ENCODE data around the gene RNU6-7. TPM values are rescaled to one million over a fixed set of nuclear protein-coding genes. Genes with fewer than 3 reads are reported as not detected.

Gene RNU6-7
- total RNA-seq, 6 experiments from 2014 or later = not detected

DNA sequence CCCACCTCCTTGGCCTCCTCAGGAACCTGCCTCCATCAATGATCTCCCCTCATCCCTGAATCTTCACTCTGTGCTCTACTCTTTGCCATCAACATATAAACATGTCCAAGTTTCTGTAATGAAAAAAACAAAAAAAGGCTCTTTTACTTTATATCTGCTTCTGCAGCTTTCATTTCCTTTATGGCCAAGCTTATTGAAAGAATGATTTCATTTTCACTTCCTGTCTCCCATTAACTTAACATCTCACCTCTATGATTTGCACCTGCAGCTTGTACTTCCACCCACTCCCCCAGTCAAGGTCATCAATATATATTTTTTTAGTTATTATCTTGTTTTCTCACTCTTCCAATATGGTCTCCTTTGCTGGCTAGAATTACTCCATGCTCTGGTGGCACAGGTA, 15.6 kb upstream of the RNU6-7 start:
- no peak for TF ChIP-seq CTCF (IDR thresholded peaks at IDR 0.05)
- TF ChIP-seq POLR2A (IDR thresholded peaks at IDR 0.05) = no peak
- no peak for ATAC-seq
- no peak for DNase-seq

GRCh38 chr14:32189811-32190210, 12.0 kb upstream of the RNU6-7 start:
- Histone ChIP-seq H3K27ac (no peak overlapping the region), H3K27me3 (no peaks in the 10 kb centered on the region), H3K4me3 (no peak overlapping the region), H3K9me3 (no peaks in the 10 kb centered on the region), H3K4me1 (no peaks in the 10 kb centered on the region), H3K36me3 (no peaks in the 10 kb centered on the region)
- intact Hi-C loops (cut with DNase I) = no loop called here
- TF ChIP-seq CTCF (IDR thresholded peaks at IDR 0.05) = no peak
- TF ChIP-seq POLR2A (IDR thresholded peaks at IDR 0.05) = no peak
- no peak for DNase-seq
- no peak for ATAC-seq
- 53% methylated on average over 1 of the region's 1 CpG for WGBS (ENCODE audit: insufficient coverage, low coverage, low lambda C conversion rate, missing lambda C conversion rate)

More for the DNA sequence above, 15.6 kb upstream of the RNU6-7 start:
- Histone ChIP-seq H3K27ac (no peak overlapping the region), H3K36me3 (no peaks in the 10 kb centered on the region), H3K4me1 (no peaks in the 10 kb centered on the region), H3K9me3 (no peaks in the 10 kb centered on the region), H3K27me3 (no peaks in the 10 kb centered on the region), H3K4me3 (no peak overlapping the region)
- intact Hi-C loops (cut with DNase I) = no loop called here

GRCh38 chr14:32190673-32191072, 11.2 kb upstream of the RNU6-7 start:
- Histone ChIP-seq H3K27me3 (no peaks in the 10 kb centered on the region), H3K9me3 (no peaks in the 10 kb centered on the region), H3K27ac (no peak overlapping the region), H3K4me3 (no peak overlapping the region), H3K4me1 (no peaks in the 10 kb centered on the region), H3K36me3 (no peaks in the 10 kb centered on the region)
- ATAC-seq = peak in 3 of 4 donors; percentile 30 to 51 (median 31)
- DNase-seq = no peak
- TF ChIP-seq POLR2A (IDR thresholded peaks at IDR 0.05) = no peak
- no peak for TF ChIP-seq CTCF (IDR thresholded peaks at IDR 0.05)
- intact Hi-C loops (cut with DNase I) = no loop called here
- WGBS (ENCODE audit: insufficient coverage, low coverage, low lambda C conversion rate, missing lambda C conversion rate) = 45% methylated on average over 3 of the region's 3 CpGs

GRCh38 chr14:32192712-32193373, 9.0 kb upstream of the RNU6-7 start:
- intact Hi-C loops (cut with DNase I) = no loop called here
- H3K27ac ChIP-seq = no peak overlapping the region
- H3K9me3 ChIP-seq = no peaks in the 10 kb centered on the region
- no peaks in the 10 kb centered on the region for H3K27me3 ChIP-seq
- H3K4me3 ChIP-seq = no peak overlapping the region
- no peaks in the 10 kb centered on the region for H3K36me3 ChIP-seq
- H3K4me1 ChIP-seq = no peaks in the 10 kb centered on the region
- TF ChIP-seq CTCF (IDR thresholded peaks at IDR 0.05) (no peak), POLR2A (IDR thresholded peaks at IDR 0.05) (no peak)
- WGBS (ENCODE audit: insufficient coverage, low coverage, low lambda C conversion rate, missing lambda C conversion rate) = 82% methylated on average over 2 of the region's 2 CpGs
- ATAC-seq (no peak), DNase-seq (no peak)

DNA sequence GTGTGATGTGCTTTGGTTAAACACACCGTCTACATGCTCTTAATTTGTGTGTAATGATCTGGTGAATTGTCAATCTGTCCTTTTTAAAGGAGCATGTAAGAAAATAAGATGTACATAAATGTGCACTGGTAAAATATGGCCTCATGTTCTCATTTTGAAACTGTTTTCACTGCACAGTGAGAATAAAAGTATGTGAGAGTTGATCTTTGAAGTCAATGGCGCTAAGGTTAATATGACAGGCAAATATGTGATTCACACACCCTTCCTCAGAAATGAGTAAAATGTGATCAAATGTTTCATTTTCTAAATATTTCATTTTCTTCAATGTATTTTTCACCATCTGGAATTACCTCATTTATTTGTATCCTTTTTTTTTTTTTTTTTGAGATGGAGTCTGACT, 8.3 kb upstream of the RNU6-7 start:
- ATAC-seq (no peak), DNase-seq (no peak)
- no peaks in the 10 kb centered on the region for H3K4me1 ChIP-seq
- intact Hi-C loops (cut with DNase I) = no loop called here
- H3K27ac ChIP-seq = no peak overlapping the region
- H3K36me3 ChIP-seq = no peaks in the 10 kb centered on the region
- H3K27me3 ChIP-seq = no peaks in the 10 kb centered on the region
- no peak overlapping the region for H3K4me3 ChIP-seq
- TF ChIP-seq POLR2A (IDR thresholded peaks at IDR 0.05) (no peak), CTCF (IDR thresholded peaks at IDR 0.05) (no peak)
- WGBS (ENCODE audit: insufficient coverage, low coverage, low lambda C conversion rate, missing lambda C conversion rate) = 81% methylated on average over 2 of the region's 2 CpGs
- no peaks in the 10 kb centered on the region for H3K9me3 ChIP-seq
